Hematopoietic multipotent progenitor cell treated with erythropoietin and hydrocortisone succinate and interleukin-3 and kit ligand, for 15 days (in vitro differentiated cells): Measurements from ENCODE around the gene VEGFC.

ENCODE experiments used
- DNase-seq: peaks from one replicate; pipeline ENCODE4 v3.0.0-alpha.2; 2015; ENCODE audit warnings: low spot score

VEGFC gene

DNA sequence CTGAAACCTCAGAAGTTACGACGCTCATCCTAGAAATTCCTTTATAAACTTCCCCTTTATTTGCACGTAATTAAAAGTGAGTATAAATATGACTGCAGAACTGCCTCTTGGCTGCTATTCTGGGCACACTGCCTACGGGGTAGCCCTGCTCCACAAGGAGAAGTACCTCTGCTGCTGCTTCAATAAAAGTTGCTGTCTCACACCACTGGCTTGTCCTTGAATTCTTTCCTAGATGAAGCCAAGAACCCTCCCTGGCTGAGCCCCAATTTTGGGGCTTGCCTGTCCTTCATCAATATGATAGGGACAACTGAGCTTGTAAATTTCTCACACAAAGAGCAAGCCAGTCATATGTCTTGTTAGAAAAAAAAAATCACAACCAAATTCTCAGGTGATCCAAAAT lies 115.8 kb downstream of the VEGFC start:
- DNase-seq, result no peak

DNA sequence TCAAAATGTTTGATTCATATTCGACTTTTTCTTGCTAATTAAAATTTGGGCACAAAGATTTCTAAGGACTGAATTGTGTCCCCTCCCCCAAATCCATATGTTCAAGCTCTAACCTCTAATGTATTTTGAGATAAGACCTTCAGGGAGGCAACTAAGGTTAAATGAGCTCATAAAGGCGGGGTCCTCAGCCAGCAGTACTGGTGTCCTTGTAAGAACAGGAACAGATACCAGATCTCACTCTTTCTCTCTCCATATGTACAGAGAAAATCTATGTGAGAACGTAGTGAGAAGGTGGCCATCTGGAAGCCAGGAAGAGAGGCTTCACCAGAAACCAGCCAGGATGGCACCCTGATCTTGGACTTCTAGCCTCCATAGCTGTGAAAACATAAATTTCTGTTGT lies 116.9 kb downstream of the VEGFC start:
- no peak for DNase-seq

DNA sequence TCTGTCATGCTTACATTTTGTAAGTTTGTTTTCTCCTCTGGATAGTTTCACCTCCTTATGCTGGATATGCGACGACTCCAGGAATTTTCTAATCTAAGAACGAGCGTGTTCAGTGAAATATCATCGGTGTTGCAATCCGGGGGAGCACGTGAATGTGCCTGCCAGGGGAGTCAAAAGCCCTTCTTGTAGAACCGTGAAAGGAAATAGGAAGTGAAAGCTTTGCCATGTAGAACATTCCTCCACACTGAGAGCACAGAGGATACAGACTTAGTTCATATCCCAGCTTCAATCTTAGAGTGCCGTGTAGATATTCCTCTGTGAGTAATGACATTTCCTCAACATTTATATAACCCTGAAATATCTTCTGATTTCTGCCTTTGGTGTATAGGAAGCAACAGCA lies 121.2 kb downstream of the VEGFC start:
- DNase-seq, result no peak

DNA sequence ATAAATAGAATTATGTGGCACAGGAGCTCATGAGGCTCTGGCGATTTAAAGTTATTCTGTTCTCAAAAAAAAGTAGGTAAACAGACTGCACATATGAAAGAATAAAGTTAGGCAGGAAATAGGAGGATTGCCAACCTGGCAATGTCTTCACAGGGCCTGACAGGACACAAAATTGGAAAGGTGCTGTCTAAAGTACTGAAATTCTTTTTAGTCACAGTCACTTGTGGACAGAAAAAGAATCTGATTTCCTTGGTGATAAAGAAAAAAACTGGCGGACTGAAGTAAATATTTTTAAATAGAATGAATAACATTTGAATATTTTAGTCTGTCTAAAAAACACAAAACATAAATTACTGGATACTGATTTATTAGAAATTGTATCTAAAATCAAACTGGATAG lies 124.4 kb downstream of the VEGFC start:
- no peak for DNase-seq

DNA sequence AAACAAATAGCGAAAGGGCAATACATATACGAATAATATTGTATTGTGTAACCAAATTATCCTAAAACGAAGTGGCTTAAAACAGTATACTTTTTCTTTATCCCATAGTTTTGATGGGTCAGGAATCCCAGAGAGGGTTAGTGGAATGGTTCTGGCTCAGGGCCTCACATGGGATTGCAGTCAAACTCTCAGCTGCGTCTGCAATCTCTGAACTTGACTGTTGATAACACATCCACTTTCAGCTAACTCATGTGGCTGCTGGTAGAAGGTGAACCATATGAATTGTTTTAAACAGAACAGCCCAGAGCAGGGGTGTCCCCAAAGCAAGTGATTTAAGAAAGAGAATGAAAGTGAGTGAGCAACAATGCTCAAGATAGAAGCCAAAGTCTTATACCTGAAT lies 127.8 kb downstream of the VEGFC start:
- DNase-seq, result no peak

DNA sequence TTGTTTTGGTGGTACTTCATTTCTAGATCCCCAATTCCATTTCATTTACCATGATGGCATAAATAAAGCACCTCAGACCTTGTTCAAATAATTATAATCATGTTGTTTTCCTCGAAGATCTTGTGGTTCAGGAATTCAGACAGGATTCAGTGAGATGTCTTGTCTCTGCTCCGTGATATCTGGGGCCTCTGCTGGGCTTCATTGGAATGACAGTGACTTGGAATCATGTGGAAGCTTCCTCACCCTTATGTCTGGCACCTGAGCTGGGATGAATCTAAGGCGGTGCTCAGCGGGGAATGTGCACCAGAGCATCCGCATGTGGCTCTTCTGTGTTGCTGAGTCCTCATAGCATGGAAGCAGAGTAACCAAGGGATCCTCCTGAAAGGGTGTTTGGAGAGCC lies 132.2 kb downstream of the VEGFC start:
- DNase-seq, result no peak

DNA sequence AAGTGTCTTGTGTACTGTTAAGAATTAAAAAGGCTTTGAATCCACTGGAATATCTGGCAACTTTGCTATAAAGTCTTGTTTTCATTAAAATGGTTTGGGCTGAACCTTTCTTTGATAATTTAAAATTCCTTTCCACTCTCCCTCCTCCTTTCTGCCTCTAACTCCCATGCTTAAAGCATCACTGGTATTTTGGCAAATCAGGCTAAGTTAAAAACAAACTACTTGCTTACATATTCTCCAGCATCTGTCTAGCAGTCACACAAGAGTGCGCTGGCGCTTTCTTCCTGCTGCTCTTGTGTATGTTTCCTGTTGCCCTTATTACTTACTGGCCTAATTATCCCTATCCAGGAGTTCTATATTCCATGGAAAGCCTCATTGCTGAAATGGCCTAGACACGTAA lies 136.6 kb downstream of the VEGFC start:
- no peak for DNase-seq

DNA sequence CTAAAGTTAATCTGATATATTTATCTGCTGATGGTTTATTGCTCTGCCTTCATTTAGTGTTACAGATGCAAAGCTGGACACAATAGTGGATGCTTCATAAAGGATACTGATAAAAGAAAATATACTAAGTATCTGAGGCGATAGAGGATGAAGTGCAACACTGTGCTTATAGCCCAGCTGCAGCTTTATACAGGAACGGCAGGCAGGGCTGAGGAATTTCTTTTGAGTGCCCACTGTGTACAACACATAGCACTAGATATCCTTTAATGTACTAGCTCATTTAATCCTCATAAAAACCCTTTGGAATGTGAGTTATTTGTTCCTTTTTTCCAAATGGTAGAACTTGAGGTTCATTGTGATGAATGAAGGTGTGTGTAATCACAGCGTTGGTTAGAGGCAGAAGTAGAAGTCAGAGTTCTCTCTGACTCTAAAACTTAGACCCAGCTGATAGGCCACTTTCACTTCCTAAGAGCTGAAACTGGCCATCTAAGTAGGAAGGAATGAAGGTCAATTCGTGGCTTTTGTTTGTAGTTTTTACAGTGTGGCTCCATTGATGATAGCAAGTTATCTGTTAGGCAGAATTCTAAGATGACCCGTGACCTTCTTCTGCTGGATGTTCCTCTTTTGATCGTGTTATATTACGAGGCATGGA lies 138.0 kb downstream of the VEGFC start:
- no peak for DNase-seq

DNA sequence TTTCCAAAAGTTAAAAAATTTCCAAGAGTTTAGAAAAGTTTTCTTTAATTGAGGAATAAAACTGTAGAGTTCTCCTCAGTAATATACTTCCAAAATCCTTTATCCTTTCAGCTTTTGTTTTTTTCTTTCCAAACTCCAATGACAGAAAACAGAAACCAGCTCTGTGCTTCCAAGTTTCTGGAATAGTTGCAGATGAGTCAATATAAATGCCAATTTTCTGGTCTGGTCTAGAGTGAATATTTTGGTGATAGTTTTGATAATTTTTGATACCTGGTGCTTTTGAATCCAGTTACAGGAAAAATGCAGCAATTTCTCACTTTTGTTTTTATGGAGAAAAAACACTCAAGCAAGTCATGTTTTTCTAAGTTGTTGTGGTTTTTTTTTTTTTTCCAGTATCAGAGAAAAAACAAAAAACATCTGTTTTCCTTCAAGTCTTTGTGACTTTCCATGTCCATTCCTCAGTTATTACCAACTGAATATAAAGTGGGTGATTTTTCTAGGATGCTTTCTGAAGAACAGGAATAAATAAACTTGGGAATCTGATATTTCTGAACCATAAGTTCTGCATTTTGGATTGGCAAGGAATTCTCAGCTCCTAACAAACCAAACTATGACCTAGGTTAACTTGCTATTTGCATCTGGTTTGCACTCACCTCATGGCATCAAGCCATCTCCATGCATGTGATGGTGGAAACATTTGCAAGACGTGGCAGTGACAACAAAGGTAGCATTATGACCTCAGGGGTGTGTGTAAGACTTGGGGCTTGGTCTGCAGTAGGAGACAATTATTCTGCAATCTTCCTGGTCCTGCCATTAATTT lies 139.1 kb downstream of the VEGFC start:
- DNase-seq, result no peak

DNA sequence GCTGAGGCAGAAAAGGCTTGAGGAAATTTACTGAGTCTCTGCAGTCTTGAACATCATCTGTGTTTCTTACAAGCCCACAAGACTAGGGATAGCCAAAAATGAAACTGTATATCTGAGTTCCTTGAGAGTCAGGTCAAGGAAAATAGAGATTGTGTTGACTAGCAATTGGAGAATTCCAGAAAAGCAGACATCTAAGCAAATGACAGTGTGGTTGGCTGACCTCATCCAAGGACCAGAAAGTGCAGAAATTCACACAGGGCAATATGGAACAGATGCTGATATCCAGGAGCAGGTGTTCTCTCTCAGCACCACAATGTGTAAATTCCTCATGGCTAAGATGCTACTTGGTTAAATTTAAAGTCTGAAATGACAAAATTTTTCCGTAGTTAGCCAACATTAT lies 146.4 kb downstream of the VEGFC start:
- DNase-seq, result no peak

DNA sequence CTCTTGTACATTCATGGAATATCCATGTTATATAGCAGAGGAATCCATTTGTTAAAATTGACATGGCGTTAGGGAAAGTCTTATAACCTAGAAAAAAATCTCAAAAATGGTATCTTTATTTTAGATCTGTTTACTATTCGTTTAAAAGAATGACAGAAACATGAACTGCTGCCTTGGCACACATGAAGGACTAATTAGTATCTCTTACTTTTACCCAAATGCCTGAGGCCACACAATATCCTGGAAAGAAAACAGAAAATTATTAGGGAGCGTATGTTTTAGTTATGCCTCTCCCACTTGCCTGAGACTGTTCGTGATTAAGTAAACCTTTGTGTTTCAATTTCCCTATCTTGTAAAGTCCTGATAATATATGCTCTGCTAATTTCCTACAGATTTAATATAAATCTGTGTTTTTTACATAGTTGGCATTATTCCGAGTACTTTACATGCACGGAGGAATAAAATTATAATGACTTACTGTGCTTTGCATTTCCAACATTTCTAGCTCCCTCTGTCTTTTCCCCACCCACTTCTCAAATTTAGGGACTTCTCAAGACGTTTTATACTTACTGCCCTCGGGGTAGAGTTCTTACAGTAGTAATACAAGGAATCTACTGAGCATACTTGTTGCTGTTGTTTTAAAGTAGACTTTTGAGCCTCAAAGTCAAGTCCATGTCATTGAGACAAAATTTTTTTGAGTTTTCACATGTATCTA lies 147.3 kb downstream of the VEGFC start:
- DNase-seq, result no peak

DNA sequence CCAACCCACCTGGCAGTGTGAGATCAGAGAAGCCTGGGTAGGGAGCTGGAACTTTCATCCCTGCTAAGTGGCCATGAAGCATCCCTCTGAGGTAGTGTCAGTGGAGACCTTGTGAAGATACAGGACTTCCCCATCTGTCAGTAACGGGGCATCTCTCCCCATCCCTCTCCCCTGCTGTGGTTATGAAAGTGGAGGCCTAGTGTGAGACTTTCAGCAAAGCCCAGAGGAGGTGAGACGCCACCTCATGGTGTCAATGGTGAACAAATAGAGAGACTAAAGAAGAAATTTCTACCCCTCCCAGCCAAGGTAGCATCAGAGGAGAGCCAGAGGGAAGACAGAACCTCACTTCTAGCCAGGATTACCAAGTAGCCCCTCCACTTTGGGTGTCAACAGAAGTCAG lies 150.2 kb downstream of the VEGFC start:
- no peak for DNase-seq

DNA sequence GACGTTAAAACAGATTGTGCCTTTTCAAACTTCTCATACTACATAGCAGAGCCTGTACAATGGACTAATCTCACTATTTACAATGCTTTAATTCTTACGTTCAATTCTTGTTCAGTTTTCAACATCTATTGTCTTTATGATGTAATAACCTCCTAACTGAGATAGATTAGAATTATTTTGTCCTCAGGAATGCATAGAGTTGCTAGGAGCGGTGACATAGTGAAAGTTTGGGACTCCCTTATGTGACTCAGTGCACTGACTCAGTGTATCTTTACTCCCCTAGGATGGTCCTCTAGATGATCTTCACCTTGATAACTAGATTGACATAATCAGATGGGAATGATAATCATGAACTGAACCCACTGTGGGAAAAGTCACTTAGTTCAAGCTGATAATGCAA lies 151.5 kb downstream of the VEGFC start:
- DNase-seq, result no peak

DNA sequence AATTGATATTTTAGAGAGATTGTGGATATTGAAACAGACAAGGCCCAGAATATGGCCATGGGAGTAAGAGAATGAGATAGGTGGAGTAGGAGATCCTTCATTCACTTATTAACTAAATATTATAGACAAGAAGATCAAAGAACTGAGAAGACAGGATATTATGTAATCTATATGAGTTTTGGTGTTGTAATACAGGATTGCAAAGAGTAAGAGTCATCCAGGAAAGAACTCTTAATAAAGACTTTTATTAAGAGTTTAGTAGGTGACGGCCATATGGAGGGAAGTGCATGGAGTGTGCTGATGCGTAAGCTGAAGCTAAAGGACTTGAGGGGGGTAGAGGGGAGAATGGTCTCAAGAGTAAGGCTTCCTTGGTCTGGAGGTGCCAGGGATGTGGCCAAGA lies 153.7 kb downstream of the VEGFC start:
- DNase-seq, result no peak

DNA sequence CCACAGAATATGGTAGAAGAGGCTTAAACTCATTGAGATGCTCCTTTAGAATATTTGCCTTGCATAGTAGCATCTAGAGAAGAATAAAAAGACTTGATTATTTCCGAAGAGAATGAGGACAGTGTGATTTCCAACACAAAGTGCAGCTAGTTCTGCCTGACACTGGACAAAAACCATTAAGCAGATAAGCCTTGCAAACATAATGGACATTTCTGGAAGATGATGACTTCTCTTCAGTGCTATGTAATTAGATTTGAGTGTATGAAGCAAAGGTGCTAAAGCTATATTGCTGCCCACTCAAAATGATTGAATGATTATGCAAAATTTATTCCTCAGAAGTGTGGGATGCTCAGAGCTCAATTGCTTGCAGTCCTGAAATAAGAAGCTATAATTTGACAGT lies 156.4 kb downstream of the VEGFC start:
- no peak for DNase-seq

DNA sequence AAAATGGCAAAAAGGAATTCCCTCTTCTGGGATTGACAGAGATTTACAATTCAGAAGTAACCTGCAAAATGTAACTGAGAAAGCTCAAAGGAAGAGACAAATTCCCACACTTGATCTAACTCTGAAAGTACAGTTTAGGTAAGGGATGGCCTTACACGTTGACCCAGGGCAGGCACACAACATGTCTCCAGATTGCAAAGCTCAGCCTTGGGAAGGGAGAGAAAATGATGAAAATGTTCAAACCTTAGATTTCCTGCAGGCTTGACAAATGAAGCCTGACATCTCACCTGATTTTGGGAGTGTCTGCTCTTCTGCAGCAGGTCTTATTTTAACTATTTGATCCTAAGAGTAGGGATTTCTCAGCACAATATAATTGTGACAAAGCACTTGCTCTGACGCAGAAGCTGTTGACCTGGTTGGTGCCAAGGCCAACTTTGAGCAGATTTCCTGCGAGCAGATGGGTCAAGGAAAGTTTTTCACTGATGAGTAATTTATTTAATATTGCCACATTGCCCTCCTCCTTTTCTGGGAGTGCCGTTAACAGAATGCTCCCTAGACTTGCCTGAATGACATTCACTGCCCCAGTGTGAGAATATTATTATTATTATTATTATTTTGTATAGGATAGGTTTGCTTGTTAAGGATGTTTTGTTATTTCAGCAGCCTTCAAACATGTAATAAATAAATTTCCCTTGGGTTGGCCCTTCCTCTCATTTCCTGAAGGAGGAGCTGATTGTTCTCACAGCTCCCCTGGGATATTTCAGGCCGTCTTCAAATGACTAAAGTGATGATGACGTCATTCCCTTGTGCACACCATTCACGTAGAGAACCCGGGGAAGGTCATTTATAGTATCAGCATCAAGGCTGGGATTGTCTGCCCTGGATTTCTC lies 157.1 kb downstream of the VEGFC start:
- DNase-seq, result no peak
